ENCODE results near the gene LRP1B.
A peak's percentile ranks its signal among the peaks of the same experiment; 100 is the strongest.

Gene LRP1B

DNA sequence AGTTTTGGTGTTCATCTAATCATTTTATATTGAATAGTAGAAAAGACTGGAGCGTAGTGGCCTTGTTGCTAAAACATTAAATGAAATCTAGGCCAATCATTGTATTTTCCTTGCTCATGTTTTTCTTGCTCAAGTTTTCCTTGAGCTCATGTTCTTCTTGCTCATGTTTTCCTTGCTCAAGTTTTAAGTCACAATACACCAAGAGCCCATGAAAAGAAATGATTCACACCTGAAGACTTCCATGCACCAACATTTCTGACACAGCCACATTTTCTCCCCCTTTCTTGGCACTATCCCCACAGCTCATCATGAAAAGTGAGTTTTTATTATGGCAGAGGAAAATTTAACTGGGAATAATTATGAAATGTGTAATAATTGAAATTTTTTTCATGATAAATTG lies 92.0 kb downstream of the LRP1B start:
- DNase-seq: no peak

DNA sequence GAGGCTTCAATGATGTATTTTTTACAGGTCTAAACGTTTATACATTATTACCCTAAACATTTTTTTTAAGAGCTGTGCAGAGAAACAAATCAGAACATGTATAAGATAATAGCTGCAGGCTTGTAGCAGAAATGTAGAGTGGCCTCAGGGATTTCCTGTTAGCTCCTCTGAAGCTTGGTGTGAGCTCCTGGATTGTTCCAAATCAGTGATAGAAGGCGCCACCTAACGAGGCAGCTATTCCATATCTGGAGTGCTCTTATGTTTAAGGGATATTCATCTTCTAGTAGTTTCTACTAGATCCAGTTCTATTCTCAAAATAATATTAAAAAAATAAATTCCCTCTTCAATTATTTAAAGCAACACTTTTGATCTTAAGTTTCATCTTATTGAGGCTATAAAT lies 93.1 kb downstream of the LRP1B start:
- DNase-seq: peak; percentile 21

DNA sequence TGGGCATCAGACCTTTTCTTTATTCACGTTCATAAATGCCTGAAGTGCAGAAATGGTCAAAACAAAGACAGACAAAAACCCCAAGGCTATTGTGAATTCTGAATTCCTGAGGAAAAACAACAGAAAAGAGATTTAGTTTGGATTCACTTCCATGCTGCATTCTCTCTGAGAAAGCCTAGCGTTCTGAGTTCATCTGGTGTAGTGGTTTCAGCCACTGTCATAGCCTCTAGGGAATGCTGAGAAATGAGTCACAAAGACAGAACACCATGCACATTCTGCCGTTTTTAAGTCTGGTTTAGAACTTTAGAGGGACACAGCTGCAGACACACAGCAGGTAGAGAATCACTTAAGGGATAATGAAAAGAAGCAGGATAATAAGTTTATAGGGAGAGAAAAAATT lies 93.8 kb downstream of the LRP1B start:
- DNase-seq: peak; percentile 63

DNA sequence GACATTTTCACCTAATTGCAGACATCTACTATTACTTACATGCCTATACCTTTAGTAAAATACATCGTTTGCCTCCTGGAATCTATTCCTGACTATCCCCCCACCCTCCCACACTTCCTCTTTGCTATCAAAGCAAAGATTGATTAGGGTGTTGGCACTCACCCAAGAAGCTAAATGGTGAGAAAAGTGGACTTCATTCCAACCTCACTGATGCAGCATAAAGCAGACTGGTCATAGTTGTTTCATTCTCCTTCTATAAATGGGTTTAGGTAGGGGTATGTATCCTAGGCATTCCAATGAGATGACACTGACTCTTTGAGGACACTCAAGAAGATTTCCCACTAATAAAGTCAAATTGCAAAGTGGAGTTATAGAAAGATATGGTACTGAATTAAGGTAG lies 97.4 kb downstream of the LRP1B start:
- no peak for DNase-seq

DNA sequence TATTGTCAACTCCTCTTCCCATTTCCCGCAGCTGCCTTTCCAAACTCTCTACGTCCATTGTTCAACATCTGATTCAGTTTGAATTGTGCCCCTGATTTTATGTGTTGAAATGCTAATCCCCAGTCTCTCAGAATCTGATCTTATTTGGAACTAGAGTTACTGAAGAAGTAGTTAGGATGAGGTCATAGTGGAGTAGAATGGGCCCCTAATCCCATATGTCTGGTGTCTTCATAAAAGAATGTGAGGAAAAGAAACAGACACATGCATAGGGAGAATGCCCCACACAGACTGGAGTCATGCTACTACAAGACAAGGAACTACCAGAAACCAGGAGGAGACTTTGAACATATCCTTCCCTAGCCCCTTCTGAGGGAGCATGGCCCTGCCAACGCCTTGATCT lies 99.2 kb downstream of the LRP1B start:
- no peak for DNase-seq

DNA sequence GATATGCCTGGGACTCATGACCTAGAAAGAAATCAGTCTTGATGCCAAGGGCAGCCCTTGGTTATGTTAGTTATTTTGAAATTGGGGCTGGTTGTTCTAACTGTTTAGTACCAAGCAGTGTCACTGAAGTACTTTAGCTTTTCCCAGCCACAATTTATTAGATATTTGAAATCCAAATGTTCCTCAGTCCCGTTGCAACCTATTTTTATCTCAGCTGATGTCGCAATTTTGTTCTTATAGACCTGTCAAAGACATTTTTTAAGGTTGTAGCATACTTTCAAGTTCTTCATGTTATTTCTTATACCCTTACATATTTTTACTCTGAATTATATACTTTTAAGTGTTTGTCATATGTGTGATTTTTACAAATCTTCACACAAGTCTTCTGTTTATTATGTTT lies 100.1 kb downstream of the LRP1B start:
- no peak for DNase-seq

DNA sequence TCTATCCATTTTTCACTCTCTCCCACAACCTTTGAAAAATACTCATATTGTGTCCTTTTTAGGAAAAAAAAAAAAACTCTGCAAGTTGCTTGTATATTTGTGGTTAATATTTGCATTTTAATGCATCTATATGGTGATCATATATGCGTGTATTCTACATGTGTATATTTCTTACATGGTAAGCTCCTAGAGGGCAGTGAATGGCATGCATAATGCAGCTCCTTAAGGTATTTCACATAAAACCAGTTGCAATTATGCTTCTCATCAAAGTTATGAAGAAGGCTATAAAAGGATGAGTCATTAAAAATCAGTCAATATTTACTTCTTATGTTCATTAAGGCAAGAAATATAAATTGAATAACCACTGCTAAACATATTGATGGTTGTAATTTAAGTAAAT lies 100.8 kb downstream of the LRP1B start:
- DNase-seq: no peak

DNA sequence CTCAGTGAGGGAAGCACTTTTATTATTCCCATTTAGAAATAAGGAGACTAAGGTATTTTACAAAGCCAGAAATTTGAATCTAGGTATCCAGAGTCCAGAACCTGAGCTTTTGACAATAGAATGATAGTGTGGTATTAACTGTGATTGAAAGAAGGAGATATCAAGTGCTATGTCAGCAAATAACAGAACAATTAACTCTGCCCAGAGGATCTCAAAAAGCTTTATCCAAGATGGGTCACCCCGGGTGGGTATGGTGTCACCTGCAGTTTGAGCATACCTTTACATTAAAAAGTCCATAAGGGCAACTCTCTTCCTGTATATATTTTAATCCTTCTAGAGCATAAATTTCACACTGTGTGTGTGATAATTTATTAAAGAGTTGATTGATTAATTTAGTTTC lies 105.4 kb downstream of the LRP1B start:
- DNase-seq: no peak

DNA sequence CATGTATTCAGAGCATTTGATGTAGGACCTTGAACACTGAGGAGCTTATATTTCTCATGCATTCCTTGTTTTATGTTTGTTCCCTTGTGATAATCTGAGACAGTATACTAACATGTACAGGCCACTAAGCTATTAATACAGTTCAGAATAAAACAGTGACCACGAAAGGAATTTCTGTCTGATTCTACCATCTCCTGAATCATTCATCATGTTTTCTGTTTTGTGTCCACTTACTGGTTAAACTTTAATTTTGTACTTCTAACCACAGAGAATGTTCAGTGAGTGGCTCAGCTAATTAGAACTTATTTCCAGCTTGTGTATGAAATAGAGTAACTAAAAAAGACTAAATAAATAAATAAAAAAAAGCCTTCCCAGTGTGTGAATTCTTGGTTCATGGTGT lies 110.4 kb downstream of the LRP1B start:
- DNase-seq: no peak

DNA sequence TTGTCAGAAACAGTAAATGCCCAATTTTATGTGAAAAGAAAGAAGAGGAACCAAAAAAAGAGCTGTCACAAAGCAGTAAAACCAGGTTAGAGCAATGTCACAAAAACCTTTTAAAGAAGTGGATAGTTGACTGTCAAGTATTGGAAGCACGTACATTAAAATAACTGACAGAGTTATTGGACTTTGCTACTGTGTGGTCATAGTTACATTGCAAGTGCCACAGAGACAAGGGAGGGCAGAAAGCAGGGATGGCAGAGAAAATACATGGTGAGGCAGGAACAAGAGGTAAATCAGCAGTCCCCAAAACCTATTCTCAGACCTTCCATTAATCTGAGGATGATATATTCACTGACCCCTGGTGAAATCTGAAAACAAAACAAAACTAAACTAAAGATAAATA lies 116.3 kb downstream of the LRP1B start:
- DNase-seq: no peak

DNA sequence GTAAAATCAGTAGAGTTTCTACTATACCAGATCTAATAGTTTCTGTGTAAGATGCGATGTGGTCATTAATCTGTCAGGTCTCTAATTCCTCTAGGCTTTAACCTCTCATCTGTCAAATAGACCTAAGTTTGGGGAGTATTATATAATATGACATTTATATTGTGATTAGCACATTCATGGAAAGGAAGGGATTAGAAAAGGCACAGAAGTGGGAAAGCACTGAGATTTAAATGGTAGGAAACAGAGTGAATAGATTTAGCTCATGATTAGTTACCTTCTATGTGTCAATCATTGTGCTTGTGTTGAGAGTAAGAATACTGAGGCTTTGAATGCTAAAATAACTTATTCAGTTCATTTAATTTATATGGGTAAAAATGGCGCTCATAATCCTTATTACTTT lies 118.0 kb downstream of the LRP1B start:
- DNase-seq: no peak

DNA sequence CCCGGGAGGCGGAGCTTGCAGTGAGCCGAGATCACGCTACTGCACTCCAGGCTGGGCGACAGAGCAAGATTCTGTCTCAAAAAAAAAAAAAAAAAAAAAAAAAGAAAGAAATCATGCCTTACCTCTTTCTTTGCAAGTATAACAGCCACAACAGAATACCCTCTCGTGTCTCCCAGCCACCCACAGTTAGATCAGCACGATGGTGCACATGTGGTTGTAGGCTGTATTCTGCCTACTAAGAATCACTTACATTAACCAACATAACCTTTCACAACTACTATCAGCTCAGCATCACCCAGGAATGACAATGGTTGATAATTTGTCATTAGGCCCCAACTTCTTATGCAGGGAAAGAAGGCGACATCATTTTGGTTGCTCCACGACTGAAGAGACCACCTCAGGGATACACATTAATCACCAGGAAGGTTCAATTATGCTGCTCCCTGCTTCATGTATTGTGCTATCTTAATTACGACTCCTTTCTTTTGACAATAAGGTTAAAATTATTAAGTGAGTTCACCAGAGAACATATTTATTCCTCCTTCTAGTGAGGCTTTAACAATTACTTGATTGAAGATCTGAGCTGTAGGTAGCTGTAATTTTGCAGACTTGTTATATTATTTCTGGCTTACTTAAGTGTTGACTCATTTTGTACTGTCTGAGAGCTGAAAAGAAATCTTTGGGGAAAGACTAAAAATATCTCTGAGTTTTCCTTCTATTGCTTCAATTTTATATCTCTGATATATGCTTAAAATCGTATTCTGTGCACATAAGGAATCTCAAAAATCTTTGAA lies 120.1 kb downstream of the LRP1B start:
- no peak for DNase-seq

DNA sequence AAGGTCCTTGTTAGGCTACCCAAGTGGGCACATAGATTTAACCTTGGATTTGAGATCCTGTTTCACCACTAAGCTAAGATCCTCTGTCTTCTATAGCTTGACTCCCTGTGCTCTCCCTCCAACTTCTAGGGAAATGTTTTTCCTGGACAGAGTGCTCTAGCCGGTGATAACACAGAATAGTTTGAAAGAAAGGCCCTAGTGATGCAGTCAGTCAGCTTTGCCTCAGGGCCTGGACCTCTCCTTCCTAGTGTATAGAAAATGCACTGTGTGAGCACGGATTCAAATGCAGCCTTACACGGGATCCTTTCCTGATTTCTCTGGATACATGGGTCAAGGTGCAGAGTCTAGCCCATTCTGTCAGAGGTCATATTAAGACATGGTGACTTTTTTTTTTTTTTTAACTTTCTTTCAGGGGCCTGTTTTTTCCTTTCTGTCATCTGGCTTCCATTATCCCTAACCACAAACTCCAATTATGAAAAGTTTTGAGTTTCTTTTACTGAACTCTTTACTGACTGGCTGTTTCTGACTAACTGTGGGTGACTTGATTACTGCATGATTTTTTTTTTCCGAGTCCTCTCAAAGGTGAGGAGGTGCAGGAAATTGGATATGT lies 122.6 kb downstream of the LRP1B start:
- DNase-seq: no peak

DNA sequence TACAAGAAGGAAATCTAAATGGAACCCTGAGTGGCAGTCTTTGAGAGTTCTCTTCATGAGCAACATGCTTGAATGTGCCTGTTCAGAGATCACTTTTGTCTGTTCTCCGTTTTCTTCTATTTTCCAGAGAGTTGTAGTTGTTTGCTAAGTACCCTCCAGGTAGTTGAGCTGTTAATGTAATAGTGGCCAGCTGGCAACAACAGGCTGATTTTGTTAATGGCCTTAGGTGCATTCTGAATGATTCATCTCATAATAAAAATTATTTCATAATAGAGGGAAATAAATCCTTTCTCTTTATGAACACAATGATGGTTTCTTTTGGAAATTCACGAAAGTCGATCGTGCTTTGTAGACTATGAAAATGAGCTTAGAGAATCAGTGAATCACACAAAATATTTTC lies 136.8 kb downstream of the LRP1B start:
- DNase-seq: no peak

DNA sequence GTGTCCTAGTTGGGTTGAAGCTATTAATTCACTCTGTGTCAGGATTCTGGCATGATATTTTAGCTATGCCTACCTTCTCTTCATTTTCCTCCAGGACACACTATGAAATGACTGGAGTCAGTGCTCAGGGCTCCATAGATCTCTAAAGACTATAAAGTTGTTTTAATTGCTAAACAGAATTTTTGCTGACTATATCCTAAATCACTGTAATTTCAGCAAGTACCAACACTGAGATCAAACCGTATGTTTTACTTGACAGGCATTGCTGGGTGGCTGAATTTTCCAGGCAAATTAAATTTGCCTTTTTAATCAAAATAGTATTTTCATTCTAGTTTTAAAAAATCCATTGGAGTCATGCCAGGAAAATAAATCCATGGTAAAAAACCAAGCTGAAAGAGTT lies 138.1 kb downstream of the LRP1B start:
- no peak for DNase-seq

DNA sequence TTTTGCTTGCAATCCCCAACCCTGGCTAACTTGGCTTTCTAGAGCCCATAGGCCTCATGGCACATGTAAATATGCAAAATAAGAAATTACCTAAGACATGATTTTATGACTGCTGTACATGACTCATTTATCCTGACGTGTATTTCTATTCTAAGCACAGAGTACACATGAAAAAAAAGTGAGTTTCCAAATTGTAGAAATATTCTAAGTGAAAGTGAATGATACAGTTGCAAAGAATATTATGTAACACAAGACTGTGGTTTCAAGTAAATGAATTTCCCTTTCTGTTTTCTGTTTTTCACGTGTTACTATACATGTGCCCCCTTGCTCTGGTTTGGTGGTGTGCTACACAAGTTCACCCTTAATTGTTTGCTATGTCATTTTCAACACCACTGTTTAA lies 162.4 kb downstream of the LRP1B start:
- no peak for DNase-seq

DNA sequence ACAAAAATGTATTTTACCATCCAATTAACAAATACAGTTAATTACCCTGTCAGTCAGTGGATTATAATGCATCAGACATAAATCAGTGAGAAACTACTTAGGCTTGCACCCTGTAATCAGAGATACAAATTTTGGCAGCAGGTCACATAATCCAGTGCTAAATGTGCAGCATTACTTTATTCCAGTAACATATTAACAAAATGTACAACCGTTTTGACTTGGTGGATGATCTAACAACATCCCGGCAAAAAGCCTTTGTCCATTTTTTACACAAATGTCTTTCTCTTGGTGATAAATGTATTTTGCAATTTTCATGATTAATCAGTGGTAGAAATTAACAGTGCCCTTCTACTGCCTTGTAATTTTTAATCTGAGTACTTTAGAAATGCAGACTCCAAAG lies 162.8 kb downstream of the LRP1B start:
- DNase-seq: no peak

DNA sequence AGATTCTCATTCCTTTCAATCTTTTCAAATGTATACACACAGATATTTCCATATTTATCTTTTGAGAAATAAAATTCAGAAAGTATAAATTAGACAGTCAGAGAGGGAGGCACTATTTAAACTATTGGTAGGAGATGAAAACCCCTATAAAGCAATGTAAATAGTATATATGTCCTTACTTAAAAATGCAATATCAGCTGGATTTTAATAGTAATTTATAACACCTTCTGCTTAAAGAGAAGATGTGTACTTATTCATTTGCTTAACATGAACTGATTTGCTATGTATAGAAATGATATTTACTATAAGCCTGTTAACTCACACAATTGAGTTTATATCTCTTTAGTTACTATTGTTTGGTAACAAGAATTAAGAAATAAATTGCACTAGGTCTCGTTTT lies 163.3 kb downstream of the LRP1B start:
- DNase-seq: no peak

DNA sequence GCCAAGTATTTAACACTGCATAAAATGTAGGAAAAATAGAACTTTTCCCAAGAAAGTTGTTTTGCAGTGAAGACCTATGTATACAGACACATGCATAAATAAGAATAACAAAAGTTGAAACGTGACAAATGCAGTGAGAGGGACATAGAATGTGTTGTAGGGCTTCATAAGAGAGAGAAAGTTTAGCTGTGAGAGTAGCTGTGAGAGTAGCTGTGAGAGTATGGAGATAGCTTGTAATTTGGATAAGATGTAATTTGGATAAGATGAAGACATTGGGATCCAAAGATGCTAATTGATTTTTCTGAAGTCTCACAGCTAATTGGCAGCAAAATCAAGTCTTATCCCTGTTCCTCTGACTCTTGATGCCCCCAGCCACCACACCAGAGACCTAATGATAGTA lies 170.9 kb downstream of the LRP1B start:
- no peak for DNase-seq

DNA sequence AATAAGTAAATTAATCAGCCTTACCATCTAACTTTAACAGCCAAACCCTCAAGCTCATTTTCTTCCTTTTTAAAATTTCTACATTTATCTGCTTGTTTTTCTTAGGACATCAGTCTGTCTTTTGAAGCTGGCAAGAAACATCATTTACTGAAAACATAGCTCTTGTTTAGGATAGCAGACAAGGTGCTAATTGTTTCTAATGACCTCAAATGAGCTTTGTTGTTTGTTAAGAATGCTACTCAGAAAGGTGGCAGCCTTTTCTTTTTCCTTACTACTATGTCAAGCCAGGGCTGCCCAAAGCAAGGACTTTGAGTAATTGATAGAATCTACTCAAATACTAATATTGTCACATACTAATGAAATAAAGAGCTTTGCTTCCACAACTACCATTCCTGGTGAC lies 171.8 kb downstream of the LRP1B start:
- DNase-seq: no peak

DNA sequence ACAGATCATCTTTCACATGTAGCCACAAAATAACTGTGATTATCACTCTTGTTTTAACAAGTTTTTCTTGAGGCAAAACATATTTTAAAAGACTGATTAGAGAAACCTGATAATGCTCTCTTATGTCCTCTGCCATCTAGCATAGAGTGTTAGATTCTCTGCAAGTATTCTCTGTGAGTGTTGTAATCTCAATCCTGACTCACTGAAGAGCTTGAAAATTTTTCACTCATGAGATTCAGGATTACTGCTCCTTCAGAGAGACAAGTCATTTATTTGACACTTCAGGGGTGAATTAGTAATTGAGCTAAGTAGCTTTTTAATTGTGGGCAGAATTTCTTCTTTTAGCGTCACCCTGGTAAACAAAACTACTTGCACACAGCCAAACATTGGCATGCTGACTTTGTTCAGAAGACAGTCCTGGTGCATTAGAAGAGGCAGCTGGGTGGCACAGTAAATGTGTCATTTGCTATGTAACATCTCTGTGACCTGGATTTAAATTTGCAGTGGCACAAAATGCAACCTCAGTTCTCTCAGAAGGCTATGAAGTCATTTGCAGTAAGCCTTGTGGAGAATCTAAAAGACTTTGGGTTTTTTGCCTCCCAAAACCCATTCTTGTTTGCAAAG lies 172.9 kb downstream of the LRP1B start:
- DNase-seq: no peak

DNA sequence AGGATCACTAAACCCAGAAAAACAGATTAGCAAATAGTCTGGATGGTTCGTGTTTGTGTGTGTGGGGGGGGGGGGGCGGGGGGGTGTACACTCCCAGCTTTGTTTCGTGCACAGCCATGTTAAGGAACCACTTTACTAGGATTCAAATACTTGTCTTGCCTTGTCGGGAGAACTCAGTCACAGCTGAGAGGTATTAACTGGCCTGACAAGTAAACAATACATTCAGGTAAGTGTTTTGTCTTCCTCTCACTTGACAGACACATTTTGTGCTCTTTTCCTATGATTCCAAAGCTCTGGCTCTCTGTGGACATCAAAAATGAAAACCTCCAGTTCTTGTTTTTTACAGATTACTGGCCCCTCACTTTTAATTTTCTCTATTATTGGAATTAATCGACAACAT lies 173.5 kb downstream of the LRP1B start:
- DNase-seq: peak; percentile 13

DNA sequence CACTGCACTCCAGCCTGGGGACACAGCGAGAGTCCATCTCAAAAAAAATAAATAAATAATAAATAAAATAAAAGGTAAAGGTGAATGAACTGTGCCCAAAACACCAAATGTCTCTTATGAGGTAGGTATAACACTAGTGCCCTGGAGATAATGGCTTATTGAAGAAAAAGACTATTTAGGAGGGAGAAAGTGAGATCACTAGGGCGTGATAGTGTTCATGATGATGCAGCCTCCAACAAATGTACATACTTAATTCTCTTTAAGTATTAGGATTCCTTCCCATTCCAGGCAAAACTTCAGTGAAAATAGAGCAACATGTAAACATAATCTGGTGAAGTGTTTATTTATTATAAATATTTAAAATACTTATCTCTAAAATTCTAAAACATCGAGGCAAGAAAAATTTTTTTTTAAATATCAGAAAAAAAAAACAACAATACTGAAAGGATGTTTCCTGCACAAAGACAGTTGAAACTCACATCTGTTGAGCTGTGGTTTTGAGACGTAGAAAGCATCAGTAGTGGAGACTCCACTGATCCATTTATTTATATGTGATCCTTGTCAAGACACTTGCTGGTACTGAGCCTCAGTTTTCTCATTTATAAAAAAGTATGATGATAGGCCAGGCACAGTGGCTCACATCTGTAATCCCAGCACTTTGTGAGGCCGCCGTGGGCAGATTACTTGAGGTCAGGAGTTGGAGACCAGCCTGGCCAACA lies 183.3 kb downstream of the LRP1B start:
- no peak for DNase-seq

DNA sequence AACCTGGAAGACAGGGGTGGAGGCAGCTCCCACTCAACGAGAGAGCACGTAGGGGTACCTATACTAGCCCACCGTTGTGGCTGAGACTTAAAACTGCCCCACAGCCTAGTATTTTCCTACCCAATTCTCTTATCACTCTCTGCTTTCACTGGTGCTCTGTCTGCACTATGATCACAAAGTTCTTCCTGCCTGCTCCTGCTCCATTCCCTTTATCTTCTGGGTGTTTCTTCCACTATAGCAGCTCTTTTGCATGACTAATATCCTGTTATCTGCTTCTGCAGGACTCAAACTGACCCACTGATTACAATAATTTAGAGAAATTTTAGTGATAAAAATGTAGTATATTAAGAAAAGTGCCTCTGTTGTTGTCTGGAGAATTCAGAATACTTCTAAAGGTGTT lies 184.8 kb downstream of the LRP1B start:
- no peak for DNase-seq
